ENCODE measurements around the gene ROGDI. TPM values are rescaled to one million over a fixed set of nuclear protein-coding genes. Genes with fewer than 3 reads are reported as not detected.

The ROGDI gene
- polyA plus RNA-seq, 4 donors = 24.8 to 84.1 (median 29.8) TPM

GRCh38 chr16:4792951-4793513, 9.4 kb downstream of the ROGDI start:
- DNase-seq (peak in 1 of 2 donors; percentile 47), FAIRE-seq (no peak)
- WGBS, 3 donors = 72 to 82% (median 74%) methylated on average over 13 of the region's 13 CpGs
- H3K4me1 ChIP-seq (ENCODE audit: control insufficient read depth in 3 of 3, insufficient read depth in 2 of 3, low read depth in 1 of 3, low read length in 2 of 3) = peaks cover 0 to 23% (median 0%) of the 10 kb centered on the region in 3 donors
- no peak overlapping the region for H3K4me3 ChIP-seq (ENCODE audit: low read depth in 1 of 3, low read length in 3 of 3)
- H3K9me3 ChIP-seq (ENCODE audit: control insufficient read depth in 2 of 2, insufficient read depth in 1 of 2, low read depth in 1 of 2, low read length in 1 of 2) = no peaks in the 10 kb centered on the region
- no peak overlapping the region for H3K27ac ChIP-seq (ENCODE audit: low read depth in 1 of 3, low read length in 2 of 3)
- H3K36me3 ChIP-seq (ENCODE audit: control insufficient read depth in 3 of 3, insufficient read depth in 2 of 3, low read depth in 1 of 3, low read length in 3 of 3) = peaks cover 0 to 21% (median 0%) of the 10 kb centered on the region in 3 donors
- H3K27me3 ChIP-seq (ENCODE audit: control insufficient read depth in 3 of 3, insufficient read depth in 3 of 3, low read length in 3 of 3) = no peaks in the 10 kb centered on the region

- Histone ChIP-seq H3K4me3 (ENCODE audit: low read depth in 1 of 3, low read length in 3 of 3) (no peak overlapping the region), H3K9me3 (ENCODE audit: control insufficient read depth in 2 of 2, insufficient read depth in 1 of 2, low read depth in 1 of 2, low read length in 1 of 2) (no peaks in the 10 kb centered on the region), H3K27ac (ENCODE audit: low read depth in 1 of 3, low read length in 2 of 3) (no peak overlapping the region), H3K27me3 (ENCODE audit: control insufficient read depth in 3 of 3, insufficient read depth in 3 of 3, low read length in 3 of 3) (no peaks in the 10 kb centered on the region), H3K36me3 (ENCODE audit: control insufficient read depth in 3 of 3, insufficient read depth in 2 of 3, low read depth in 1 of 3, low read length in 3 of 3) (peaks cover 0 to 3% (median 0%) of the 10 kb centered on the region in 3 donors), H3K4me1 (ENCODE audit: control insufficient read depth in 3 of 3, insufficient read depth in 2 of 3, low read depth in 1 of 3, low read length in 2 of 3) (peaks cover 0 to 16% (median 0%) of the 10 kb centered on the region in 3 donors)
- 67 to 84% (median 76%) methylated on average over 10 of the region's 10 CpGs for WGBS, 3 donors
- no peak for FAIRE-seq
- DNase-seq = no peak
Measured at GRCh38 chr16:4790871-4791270, 11.6 kb downstream of the ROGDI start.

GRCh38 chr16:4790261-4790660, 12.2 kb downstream of the ROGDI start:
- Histone ChIP-seq H3K27ac (ENCODE audit: low read depth in 1 of 3, low read length in 2 of 3) (no peak overlapping the region), H3K4me3 (ENCODE audit: low read depth in 1 of 3, low read length in 3 of 3) (no peak overlapping the region), H3K36me3 (ENCODE audit: control insufficient read depth in 3 of 3, insufficient read depth in 2 of 3, low read depth in 1 of 3, low read length in 3 of 3) (no peaks in the 10 kb centered on the region), H3K27me3 (ENCODE audit: control insufficient read depth in 3 of 3, insufficient read depth in 3 of 3, low read length in 3 of 3) (no peaks in the 10 kb centered on the region), H3K9me3 (ENCODE audit: control insufficient read depth in 2 of 2, insufficient read depth in 1 of 2, low read depth in 1 of 2, low read length in 1 of 2) (no peaks in the 10 kb centered on the region), H3K4me1 (ENCODE audit: control insufficient read depth in 3 of 3, insufficient read depth in 2 of 3, low read depth in 1 of 3, low read length in 2 of 3) (peaks cover 0 to 14% (median 0%) of the 10 kb centered on the region in 3 donors)
- DNase-seq (no peak), FAIRE-seq (no peak)
- WGBS, 3 donors = 54 to 74% (median 65%) methylated on average over 10 of the region's 10 CpGs

GRCh38 chr16:4788910-4789309, 13.5 kb downstream of the ROGDI start:
- WGBS, 3 donors = 76 to 81% (median 77%) methylated on average over 7 of the region's 7 CpGs
- H3K4me3 ChIP-seq (ENCODE audit: low read depth in 1 of 3, low read length in 3 of 3) = no peak overlapping the region
- H3K27me3 ChIP-seq (ENCODE audit: control insufficient read depth in 3 of 3, insufficient read depth in 3 of 3, low read length in 3 of 3) = no peaks in the 10 kb centered on the region
- no peak for DNase-seq
- FAIRE-seq = no peak
- H3K27ac ChIP-seq (ENCODE audit: low read depth in 1 of 3, low read length in 2 of 3) = no peak overlapping the region
- peaks cover 0 to 13% (median 0%) of the 10 kb centered on the region in 3 donors for H3K4me1 ChIP-seq (ENCODE audit: control insufficient read depth in 3 of 3, insufficient read depth in 2 of 3, low read depth in 1 of 3, low read length in 2 of 3)
- H3K36me3 ChIP-seq (ENCODE audit: control insufficient read depth in 3 of 3, insufficient read depth in 2 of 3, low read depth in 1 of 3, low read length in 3 of 3) = no peaks in the 10 kb centered on the region
- no peaks in the 10 kb centered on the region for H3K9me3 ChIP-seq (ENCODE audit: control insufficient read depth in 2 of 2, insufficient read depth in 1 of 2, low read depth in 1 of 2, low read length in 1 of 2)

GRCh38 chr16:4788489-4788889, 13.9 kb downstream of the ROGDI start:
- WGBS, 3 donors = 17 to 40% (median 19%) methylated on average over 9 of the region's 9 CpGs
- DNase-seq = peak; percentile 22 to 64
- FAIRE-seq = no peak

GRCh38 chr16:4787627-4788482, 14.6 kb downstream of the ROGDI start, which contains the start of gene SEPTIN12:
TSS of gene SEPTIN12 (minus strand) at chr16:4788345. CDS start at chr16:4787645, 700 bp downstream.
- WGBS, 3 donors = 64 to 70% (median 68%) methylated on average over 12 to 14 of the region's 14 CpGs
- no peaks in the 10 kb centered on the region for H3K27me3 ChIP-seq (ENCODE audit: control insufficient read depth in 3 of 3, insufficient read depth in 3 of 3, low read length in 3 of 3)
- no peaks in the 10 kb centered on the region for H3K9me3 ChIP-seq (ENCODE audit: control insufficient read depth in 2 of 2, insufficient read depth in 1 of 2, low read depth in 1 of 2, low read length in 1 of 2)
- no peak within 1 kb of the TSS for H3K27ac ChIP-seq (ENCODE audit: low read depth in 1 of 3, low read length in 2 of 3)
- no peak within 1 kb of the TSS for H3K4me3 ChIP-seq (ENCODE audit: low read depth in 1 of 3, low read length in 3 of 3)
- H3K36me3 ChIP-seq (ENCODE audit: control insufficient read depth in 3 of 3, insufficient read depth in 2 of 3, low read depth in 1 of 3, low read length in 3 of 3) = no peaks in the 10 kb centered on the region
- peaks cover 0 to 13% (median 0%) of the 10 kb centered on the region in 3 donors for H3K4me1 ChIP-seq (ENCODE audit: control insufficient read depth in 3 of 3, insufficient read depth in 2 of 3, low read depth in 1 of 3, low read length in 2 of 3)
- no peak for FAIRE-seq
- DNase-seq = no peak

More at GRCh38 chr16:4788489-4788889, 13.9 kb downstream of the ROGDI start:
- Histone ChIP-seq H3K27ac (ENCODE audit: low read depth in 1 of 3, low read length in 2 of 3) (no peak overlapping the region), H3K4me3 (ENCODE audit: low read depth in 1 of 3, low read length in 3 of 3) (no peak overlapping the region), H3K4me1 (ENCODE audit: control insufficient read depth in 3 of 3, insufficient read depth in 2 of 3, low read depth in 1 of 3, low read length in 2 of 3) (peaks cover 0 to 13% (median 0%) of the 10 kb centered on the region in 3 donors), H3K36me3 (ENCODE audit: control insufficient read depth in 3 of 3, insufficient read depth in 2 of 3, low read depth in 1 of 3, low read length in 3 of 3) (no peaks in the 10 kb centered on the region), H3K9me3 (ENCODE audit: control insufficient read depth in 2 of 2, insufficient read depth in 1 of 2, low read depth in 1 of 2, low read length in 1 of 2) (no peaks in the 10 kb centered on the region), H3K27me3 (ENCODE audit: control insufficient read depth in 3 of 3, insufficient read depth in 3 of 3, low read length in 3 of 3) (no peaks in the 10 kb centered on the region)

- Histone ChIP-seq H3K27ac (ENCODE audit: low read depth in 1 of 3, low read length in 2 of 3) (no peak overlapping the region), H3K27me3 (ENCODE audit: control insufficient read depth in 3 of 3, insufficient read depth in 3 of 3, low read length in 3 of 3) (no peaks in the 10 kb centered on the region), H3K9me3 (ENCODE audit: control insufficient read depth in 2 of 2, insufficient read depth in 1 of 2, low read depth in 1 of 2, low read length in 1 of 2) (no peaks in the 10 kb centered on the region), H3K4me3 (ENCODE audit: low read depth in 1 of 3, low read length in 3 of 3) (no peak overlapping the region), H3K36me3 (ENCODE audit: control insufficient read depth in 3 of 3, insufficient read depth in 2 of 3, low read depth in 1 of 3, low read length in 3 of 3) (no peaks in the 10 kb centered on the region), H3K4me1 (ENCODE audit: control insufficient read depth in 3 of 3, insufficient read depth in 2 of 3, low read depth in 1 of 3, low read length in 2 of 3) (peaks cover 0 to 13% (median 0%) of the 10 kb centered on the region in 3 donors)
- WGBS, 3 donors = 89 to 96% (median 95%) methylated on average over 8 of the region's 8 CpGs
- DNase-seq = no peak
- FAIRE-seq = no peak
Measured at GRCh38 chr16:4787068-4787467, 15.4 kb downstream of the ROGDI start.

GRCh38 chr16:4785758-4786433, 16.5 kb downstream of the ROGDI start:
- Histone ChIP-seq H3K27ac (ENCODE audit: low read depth in 1 of 3, low read length in 2 of 3) (no peak overlapping the region), H3K4me1 (ENCODE audit: control insufficient read depth in 3 of 3, insufficient read depth in 2 of 3, low read depth in 1 of 3, low read length in 2 of 3) (peaks cover 0 to 13% (median 0%) of the 10 kb centered on the region in 3 donors), H3K4me3 (ENCODE audit: low read depth in 1 of 3, low read length in 3 of 3) (no peak overlapping the region), H3K36me3 (ENCODE audit: control insufficient read depth in 3 of 3, insufficient read depth in 2 of 3, low read depth in 1 of 3, low read length in 3 of 3) (no peaks in the 10 kb centered on the region), H3K27me3 (ENCODE audit: control insufficient read depth in 3 of 3, insufficient read depth in 3 of 3, low read length in 3 of 3) (no peaks in the 10 kb centered on the region), H3K9me3 (ENCODE audit: control insufficient read depth in 2 of 2, insufficient read depth in 1 of 2, low read depth in 1 of 2, low read length in 1 of 2) (no peaks in the 10 kb centered on the region)
- DNase-seq (peak in 1 of 2 donors; percentile 42), FAIRE-seq (no peak)
- 52 to 78% (median 70%) methylated on average over 21 to 23 of the region's 23 CpGs for WGBS, 3 donors

Data from small intestine (tissue), 7 donors.